HepG2 (cell line): ENCODE data around the gene CEBPG. TPM values are rescaled to one million over a fixed set of nuclear protein-coding genes. Genes with fewer than 3 reads are reported as not detected.

Experiments
- AGO1 ChIP-seq: fragments of 200-400 bp; formaldehyde crosslinking; IDR thresholded peaks from 2 replicates; pipeline ENCODE4 v1.6.1; 2017; ENCODE audit warnings: mild to moderate bottlenecking, low read depth, low read length, moderate library complexity; ENCODE audit not compliant: poor library complexity, severe bottlenecking
- AKAP8 ChIP-seq: sonication (generic); formaldehyde crosslinking; IDR thresholded peaks from 2 replicates; pipeline ENCODE4 v1.5.1; 2020; ENCODE audit warnings: mild to moderate bottlenecking, missing genetic modification reagents
- FOXC1 ChIP-seq: sonication (generic); formaldehyde crosslinking; IDR thresholded peaks from 2 replicates; pipeline ENCODE4 v1.8.0; 2022; ENCODE audit warnings: mild to moderate bottlenecking, missing genetic modification reagents, borderline replicate concordance
- GATA4 ChIP-seq: sonication (generic); IDR thresholded peaks from 2 replicates; pipeline ENCODE4 v1.6.1; 2016; ENCODE audit warnings: antibody characterized with exemption, low read depth, borderline replicate concordance
- HNRNPL ChIP-seq: fragments of 200-400 bp; formaldehyde crosslinking; IDR thresholded peaks from 2 replicates; pipeline ENCODE4 v1.6.1; 2017; ENCODE audit warnings: mild to moderate bottlenecking, low read depth, low read length
- MXD4 ChIP-seq: IDR thresholded peaks from 2 replicates; pipeline ENCODE4 v1.6.1; 2016; ENCODE audit warnings: mild to moderate bottlenecking, missing biosample characterization, missing genetic modification reagents
- NCOA1 ChIP-seq: sonication (generic); formaldehyde crosslinking; IDR thresholded peaks from 2 replicates; pipeline ENCODE4 v1.9.0; 2021; ENCODE audit warnings: missing genetic modification reagents
- NKX3-1 ChIP-seq: sonication (generic); formaldehyde crosslinking; IDR thresholded peaks from 2 replicates; pipeline ENCODE4 v1.5.0; 2020; ENCODE audit warnings: missing genetic modification reagents
- PLRG1 ChIP-seq: fragments of 450-650 bp; conservative IDR thresholded peaks from 2 replicates; pipeline ENCODE4 v1.6.1; 2016
- SNRNP70 ChIP-seq: fragments of 200-400 bp; formaldehyde crosslinking; IDR thresholded peaks from 2 replicates; pipeline ENCODE4 v1.6.1; 2017; ENCODE audit warnings: mild to moderate bottlenecking, low read depth, low read length, moderate library complexity
- ZFY ChIP-seq: sonication (generic); formaldehyde crosslinking; IDR thresholded peaks from 2 replicates; pipeline ENCODE4 v1.4.0; 2020; ENCODE audit warnings: missing genetic modification reagents
- ZNF225 ChIP-seq: sonication (generic); formaldehyde crosslinking; IDR thresholded peaks from 2 replicates; pipeline ENCODE4 v1.4.0; 2020; ENCODE audit warnings: mild to moderate bottlenecking, missing genetic modification reagents
- ZNF235 ChIP-seq: sonication (generic); formaldehyde crosslinking; IDR thresholded peaks from 2 replicates; pipeline ENCODE4 v1.8.1; 2023; ENCODE audit warnings: mild to moderate bottlenecking, missing genetic modification reagents, borderline replicate concordance
- ZNF546 ChIP-seq: sonication (generic); formaldehyde crosslinking; conservative IDR thresholded peaks from 2 replicates; pipeline ENCODE4 v1.8.1; 2023; ENCODE audit warnings: mild to moderate bottlenecking, missing genetic modification reagents
- ZNF605 ChIP-seq: sonication (generic); formaldehyde crosslinking; IDR thresholded peaks from 2 replicates; pipeline ENCODE4 v1.8.0; 2022; ENCODE audit warnings: mild to moderate bottlenecking, missing genetic modification reagents
- ZNF776 ChIP-seq: sonication (generic); formaldehyde crosslinking; IDR thresholded peaks from 2 replicates; pipeline ENCODE4 v1.4.0; 2020; ENCODE audit warnings: mild to moderate bottlenecking, missing genetic modification reagents
- ZNF883 ChIP-seq: sonication (generic); formaldehyde crosslinking; IDR thresholded peaks from 2 replicates; pipeline ENCODE4 v1.5.1; 2020; ENCODE audit warnings: mild to moderate bottlenecking, missing genetic modification reagents; ENCODE audit errors: not compliant biosample characterization
- polyA plus RNA-seq, 8 experiments: library from polyadenylated mRNA; depleted of rRNA in 3 of 8; stranded (reverse) in 7 of 8; unstranded in 1 of 8; fragments of >200 nt; fragmentation: Illumina TruSeq in 4 of 8; extraction: Trizol in 4 of 8; gene quantifications; 2 replicates each; pipeline versions ENCODE4 v1.2.1 to v1.2.3, GENCODE V29; 2011 to 2016; ENCODE audit warnings: low read depth in 4 of 8, missing spikeins in 1 of 8, mixed read lengths in 1 of 8; ENCODE audit not compliant: insufficient read depth in 1 of 8
- total RNA-seq, 5 experiments: library from RNA; depleted of rRNA; stranded (reverse); fragments of >200 nt; fragmentation: Illumina TruSeq; extraction: Trizol; gene quantifications; 2 replicates each; pipeline ENCODE4 v1.2.3, GENCODE V29; 2016; ENCODE audit warnings: low read depth in 1 of 5
- TF ChIP-seq, protein P1 (sequence below): IDR thresholded peaks from 2 replicates; pipeline ENCODE4 v1.6.1; 2016; ENCODE audit warnings: control low read depth
- TF ChIP-seq, protein P2 (sequence below): sonication (generic); formaldehyde crosslinking; IDR thresholded peaks from 2 replicates; pipeline ENCODE4 v1.8.0; 2022; ENCODE audit warnings: low read depth, missing genetic modification reagents
- TF ChIP-seq, protein P3 (sequence below): sonication (generic); formaldehyde crosslinking; IDR thresholded peaks from 2 replicates; pipeline ENCODE4 v1.5.0; 2020; ENCODE audit warnings: mild to moderate bottlenecking, low read depth, missing genetic modification reagents, borderline replicate concordance
- TF ChIP-seq, protein P4 (sequence below), 2 experiments: sonication (generic) in 1 of 2; formaldehyde crosslinking in 1 of 2; IDR thresholded peaks; 2 replicates each; pipeline versions ENCODE4 v1.4.0 to v1.6.1; 2018 to 2020; ENCODE audit warnings: missing genetic modification reagents in 2 of 2, borderline replicate concordance in 1 of 2, low read depth in 1 of 2, mild to moderate bottlenecking in 1 of 2, missing biosample characterization in 1 of 2

CEBPG gene
- total and polyA plus RNA-seq, 2 of the 13 experiments (the other 11 are each of a cell fraction or from before 2014, with no cell fraction given), result 25.7 to 34.3 TPM

DNA sequence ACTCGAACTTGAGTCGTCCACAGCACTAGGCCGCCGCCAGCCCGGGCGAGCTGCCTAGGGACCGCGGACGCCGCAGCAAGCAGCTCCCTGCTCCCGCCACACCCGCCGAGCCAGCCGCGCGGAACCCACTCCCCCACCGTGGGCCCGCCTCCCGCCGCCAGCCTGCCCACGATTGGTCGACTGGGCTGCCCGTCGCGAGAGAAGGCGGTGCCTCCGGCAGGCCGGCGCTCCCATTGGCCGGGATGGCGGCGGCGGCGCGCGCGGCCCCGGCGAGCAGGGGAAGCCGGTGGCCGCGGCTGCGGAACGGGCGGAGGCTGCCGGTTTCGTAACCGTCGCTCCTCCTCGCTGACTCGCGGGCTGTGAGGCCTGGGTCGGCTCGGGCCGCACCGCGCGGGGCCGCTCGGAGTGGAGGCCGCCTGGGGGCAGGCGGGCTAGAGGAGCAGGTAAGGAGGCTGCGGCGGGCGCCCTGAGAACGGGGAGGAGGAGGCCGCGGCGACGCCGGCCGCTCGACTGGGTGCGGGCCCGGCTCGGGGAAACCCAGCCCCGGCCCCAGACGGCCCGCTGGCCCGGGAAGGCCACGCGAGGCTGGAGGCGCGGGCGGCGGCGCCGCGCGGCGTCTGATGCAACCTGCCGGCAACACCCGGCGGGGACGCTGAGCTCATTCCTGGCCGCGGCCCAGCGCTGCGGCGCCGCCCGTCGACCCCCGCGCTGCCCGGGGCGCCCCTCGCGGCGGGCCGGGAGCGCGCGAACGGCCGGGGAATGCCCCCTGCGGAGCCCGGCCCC, at the start of gene CEBPG (continued):
- TF ChIP-seq ZNF883 (CRISPR knock-in tag), result peak; percentile 61
- TF ChIP-seq GATA4, result peak; percentile 37; the same call in 1 of the 2 replicates
- 0 out of 2 replicates have a peak, but pooled peaks have one; percentile 31 for TF ChIP-seq ZNF235 (CRISPR knock-in tag)
- TF ChIP-seq, protein P1, sequence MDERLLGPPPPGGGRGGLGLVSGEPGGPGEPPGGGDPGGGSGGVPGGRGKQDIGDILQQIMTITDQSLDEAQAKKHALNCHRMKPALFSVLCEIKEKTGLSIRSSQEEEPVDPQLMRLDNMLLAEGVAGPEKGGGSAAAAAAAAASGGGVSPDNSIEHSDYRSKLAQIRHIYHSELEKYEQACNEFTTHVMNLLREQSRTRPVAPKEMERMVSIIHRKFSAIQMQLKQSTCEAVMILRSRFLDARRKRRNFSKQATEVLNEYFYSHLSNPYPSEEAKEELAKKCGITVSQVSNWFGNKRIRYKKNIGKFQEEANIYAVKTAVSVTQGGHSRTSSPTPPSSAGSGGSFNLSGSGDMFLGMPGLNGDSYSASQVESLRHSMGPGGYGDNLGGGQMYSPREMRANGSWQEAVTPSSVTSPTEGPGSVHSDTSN (CRISPR knock-in tag), result peak; percentile 87
- peak; percentile 22 for TF ChIP-seq AGO1
- TF ChIP-seq, protein P2, sequence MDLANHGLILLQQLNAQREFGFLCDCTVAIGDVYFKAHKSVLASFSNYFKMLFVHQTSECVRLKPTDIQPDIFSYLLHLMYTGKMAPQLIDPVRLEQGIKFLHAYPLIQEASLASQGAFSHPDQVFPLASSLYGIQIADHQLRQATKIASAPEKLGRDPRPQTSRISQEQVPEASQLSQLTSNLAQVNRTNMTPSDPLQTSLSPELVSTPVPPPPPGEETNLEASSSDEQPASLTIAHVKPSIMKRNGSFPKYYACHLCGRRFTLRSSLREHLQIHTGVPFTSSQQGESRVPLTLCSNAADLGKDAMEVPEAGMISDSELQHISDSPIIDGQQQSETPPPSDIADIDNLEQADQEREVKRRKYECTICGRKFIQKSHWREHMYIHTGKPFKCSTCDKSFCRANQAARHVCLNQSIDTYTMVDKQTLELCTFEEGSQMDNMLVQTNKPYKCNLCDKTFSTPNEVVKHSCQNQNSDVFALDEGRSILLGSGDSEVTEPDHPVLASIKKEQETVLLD (CRISPR knock-in tag), result peak; percentile 73
- TF ChIP-seq ZNF546 (CRISPR knock-in tag), result peak; percentile 70
- no peak for TF ChIP-seq ZNF225 (CRISPR knock-in tag)
- no peak for TF ChIP-seq PLRG1
- TF ChIP-seq ZNF605, result no peak
- no peak; the same call in 1 of the 2 replicates for TF ChIP-seq MXD4 (CRISPR knock-in tag)
- no peak for TF ChIP-seq AKAP8 (CRISPR knock-in tag)
- TF ChIP-seq, protein P3, sequence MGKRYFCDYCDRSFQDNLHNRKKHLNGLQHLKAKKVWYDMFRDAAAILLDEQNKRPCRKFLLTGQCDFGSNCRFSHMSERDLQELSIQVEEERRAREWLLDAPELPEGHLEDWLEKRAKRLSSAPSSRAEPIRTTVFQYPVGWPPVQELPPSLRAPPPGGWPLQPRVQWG (CRISPR knock-in tag), result no peak
- peak; percentile 48; the same call in 1 of the 2 replicates for TF ChIP-seq NKX3-1
- TF ChIP-seq FOXC1 (CRISPR knock-in tag), result 0 out of 2 replicates have a peak, but pooled peaks have one; percentile 78
- TF ChIP-seq HNRNPL, result 0 out of 2 replicates have a peak, but pooled peaks have one; percentile 2
- TF ChIP-seq, protein P4, sequence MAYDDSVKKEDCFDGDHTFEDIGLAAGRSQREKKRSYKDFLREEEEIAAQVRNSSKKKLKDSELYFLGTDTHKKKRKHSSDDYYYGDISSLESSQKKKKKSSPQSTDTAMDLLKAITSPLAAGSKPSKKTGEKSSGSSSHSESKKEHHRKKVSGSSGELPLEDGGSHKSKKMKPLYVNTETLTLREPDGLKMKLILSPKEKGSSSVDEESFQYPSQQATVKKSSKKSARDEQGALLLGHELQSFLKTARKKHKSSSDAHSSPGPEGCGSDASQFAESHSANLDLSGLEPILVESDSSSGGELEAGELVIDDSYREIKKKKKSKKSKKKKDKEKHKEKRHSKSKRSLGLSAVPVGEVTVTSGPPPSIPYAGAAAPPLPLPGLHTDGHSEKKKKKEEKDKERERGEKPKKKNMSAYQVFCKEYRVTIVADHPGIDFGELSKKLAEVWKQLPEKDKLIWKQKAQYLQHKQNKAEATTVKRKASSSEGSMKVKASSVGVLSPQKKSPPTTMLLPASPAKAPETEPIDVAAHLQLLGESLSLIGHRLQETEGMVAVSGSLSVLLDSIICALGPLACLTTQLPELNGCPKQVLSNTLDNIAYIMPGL (CRISPR knock-in tag; IDR thresholded peaks at IDR 0.05; ENCODE audit: borderline replicate concordance in 1 of 2, low read depth in 1 of 2), result peak in 1 of 2 experiments; percentile 41; a peak in 1 of 4 replicates
- no peak for TF ChIP-seq SNRNP70
- no peak; the same call in 1 of the 2 replicates for TF ChIP-seq ZNF776 (CRISPR knock-in tag)
- TF ChIP-seq ZFY, result peak; percentile 98
- TF ChIP-seq NCOA1 (CRISPR knock-in tag), result no peak
